BLaER1 (cell line): ENCODE measurements around the gene MARCHF3.
A peak's percentile ranks its signal among the peaks of the same experiment; 100 is the strongest.
"Not testable (repeated sequence)": the region's sequence is repeated elsewhere in the genome, so short reads cannot be mapped to it uniquely, and the experiment has no call there.

Source experiments
- H3K27ac ChIP-seq: shearing (Covaris generic); formaldehyde crosslinking; 2 replicates; pipeline ENCODE4 v1.8.1; 2022
- H3K27me3 ChIP-seq: shearing (Covaris generic); formaldehyde crosslinking; 2 replicates; pipeline ENCODE4 v1.8.1; 2022
- H3K36me3 ChIP-seq: shearing (Covaris generic); formaldehyde crosslinking; 2 replicates; pipeline ENCODE4 v1.8.1; 2022
- H3K4me1 ChIP-seq: shearing (Covaris generic); formaldehyde crosslinking; 2 replicates; pipeline ENCODE4 v1.8.1; 2022
- H3K4me2 ChIP-seq: shearing (Covaris generic); formaldehyde crosslinking; 2 replicates; pipeline ENCODE4 v1.8.1; 2022
- H3K4me3 ChIP-seq: shearing (Covaris generic); formaldehyde crosslinking; 2 replicates; pipeline ENCODE4 v1.8.1; 2022
- H3K9ac ChIP-seq: shearing (Covaris generic); formaldehyde crosslinking; 2 replicates; pipeline ENCODE4 v1.8.1; 2022
- H3K9me3 ChIP-seq: shearing (Covaris generic); formaldehyde crosslinking; 2 replicates; pipeline ENCODE4 v1.8.1; 2022
- H4K20me1 ChIP-seq: shearing (Covaris generic); formaldehyde crosslinking; 2 replicates; pipeline ENCODE4 v1.8.1; 2022
- Cebpa-rat ChIP-seq: shearing (Covaris generic); IDR thresholded peaks from 2 replicates; pipeline ENCODE4 v1.8.1; 2022

Gene MARCHF3

DNA sequence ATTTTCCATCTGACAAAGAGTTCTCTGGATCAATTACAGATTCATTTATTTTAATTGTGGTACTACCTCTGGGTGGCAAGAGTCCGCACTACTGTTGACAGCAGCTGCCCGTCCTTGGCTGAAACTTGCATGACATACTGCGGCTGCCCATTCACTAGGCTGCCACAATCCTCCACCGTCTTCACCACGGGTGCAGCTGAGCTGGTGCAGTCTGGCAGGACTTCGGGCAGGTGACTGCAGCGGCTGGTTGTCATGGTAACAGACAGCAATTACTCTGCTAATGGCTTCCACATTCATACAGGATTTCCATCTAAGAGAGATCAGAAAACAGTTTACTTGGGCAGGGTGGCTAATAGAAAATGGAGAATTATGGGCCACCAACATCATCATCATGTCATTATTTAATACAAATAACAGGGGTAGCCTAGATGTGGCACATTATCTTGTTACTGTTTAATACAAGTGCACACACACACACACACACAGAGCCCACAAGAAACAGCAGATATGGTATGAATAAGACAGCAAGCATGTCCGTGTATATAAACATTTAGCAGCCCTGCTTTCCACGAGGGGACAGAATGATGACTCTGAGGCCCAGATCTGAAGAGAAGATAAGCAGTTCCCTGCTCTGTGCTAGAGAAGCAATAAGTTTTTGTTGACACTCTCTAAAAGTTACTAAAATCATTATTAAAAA, 112.3 kb downstream of the MARCHF3 start:
- Histone ChIP-seq H3K4me3 (no peak overlapping the region), H3K9ac (no peak overlapping the region), H3K9me3 (peaks cover 3% of the 10 kb centered on the region; the same call in 1 of the 2 replicates), H3K4me2 (no peak overlapping the region), H3K36me3 (peaks cover 55% of the 10 kb centered on the region), H3K27me3 (no peaks in the 10 kb centered on the region), H3K27ac (no peak overlapping the region), H4K20me1 (peaks cover 51% of the 10 kb centered on the region), H3K4me1 (peaks cover 21% of the 10 kb centered on the region)
- no peak for TF ChIP-seq Cebpa-rat

DNA sequence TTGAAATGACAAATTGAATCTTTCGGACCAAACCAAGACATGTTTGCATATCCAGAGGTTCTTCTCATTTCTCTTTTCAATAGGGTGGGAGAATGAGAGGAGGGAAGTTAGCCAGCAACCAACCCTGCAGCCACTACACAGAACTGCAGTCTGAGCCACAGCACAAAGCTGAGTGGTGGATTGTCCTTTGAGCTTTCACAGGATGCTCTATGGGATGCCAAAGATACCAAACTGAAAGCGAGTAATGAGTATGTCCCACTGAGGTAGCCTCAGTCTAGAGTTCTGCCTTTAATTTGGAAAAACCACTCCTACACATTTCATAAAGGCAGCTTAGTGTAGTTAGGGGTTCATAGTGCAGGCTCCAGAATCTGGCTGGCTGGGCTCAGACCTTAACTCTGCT, 114.9 kb downstream of the MARCHF3 start:
- peaks cover 19% of the 10 kb centered on the region for H3K9me3 ChIP-seq
- no peak overlapping the region for H3K27ac ChIP-seq
- H4K20me1 ChIP-seq: peaks cover 34% of the 10 kb centered on the region
- H3K4me1 ChIP-seq: peaks cover 23% of the 10 kb centered on the region
- H3K4me2 ChIP-seq: no peak overlapping the region
- no peak for TF ChIP-seq Cebpa-rat
- no peak overlapping the region for H3K9ac ChIP-seq
- H3K27me3 ChIP-seq: no peaks in the 10 kb centered on the region
- H3K4me3 ChIP-seq: no peak overlapping the region
- peaks cover 73% of the 10 kb centered on the region for H3K36me3 ChIP-seq

DNA sequence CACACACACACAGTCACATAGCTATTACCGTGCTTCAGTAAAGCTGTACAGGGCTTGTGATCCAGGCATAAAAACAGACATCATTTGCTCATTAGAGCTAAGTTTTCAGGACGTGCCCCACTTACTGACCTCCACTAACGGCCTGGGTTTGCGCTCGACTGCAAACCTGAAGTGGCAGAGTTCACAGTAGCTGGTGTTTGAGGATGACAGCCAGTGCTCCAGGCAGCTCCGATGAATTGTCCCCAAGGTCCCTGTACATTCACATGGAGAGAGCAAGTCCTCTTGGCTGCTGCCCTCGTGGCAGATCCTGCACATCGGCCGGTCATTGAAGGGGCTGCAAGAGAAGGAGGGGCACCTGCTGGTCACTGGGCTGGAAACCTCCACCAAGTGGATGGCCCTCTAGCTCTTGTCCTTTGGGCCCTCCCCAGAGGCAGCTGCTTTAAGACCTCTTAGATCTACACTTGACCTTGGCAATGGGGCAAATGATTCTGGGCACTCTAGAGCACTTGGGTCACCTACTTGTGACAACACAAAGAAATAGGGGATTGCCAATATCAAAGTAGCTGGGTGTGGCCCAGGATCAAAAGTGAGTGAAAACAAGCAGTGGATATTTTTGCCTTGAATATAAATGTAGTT, 115.4 kb downstream of the MARCHF3 start:
- no peak for TF ChIP-seq Cebpa-rat
- H3K9me3 ChIP-seq: peaks cover 25% of the 10 kb centered on the region
- H3K4me1 ChIP-seq: peaks cover 23% of the 10 kb centered on the region
- H3K4me3 ChIP-seq: no peak overlapping the region
- H3K27ac ChIP-seq: no peak overlapping the region
- H3K36me3 ChIP-seq: peaks cover 79% of the 10 kb centered on the region
- H3K27me3 ChIP-seq: no peaks in the 10 kb centered on the region
- peaks cover 28% of the 10 kb centered on the region for H4K20me1 ChIP-seq
- H3K9ac ChIP-seq: no peak overlapping the region
- H3K4me2 ChIP-seq: no peak overlapping the region

DNA sequence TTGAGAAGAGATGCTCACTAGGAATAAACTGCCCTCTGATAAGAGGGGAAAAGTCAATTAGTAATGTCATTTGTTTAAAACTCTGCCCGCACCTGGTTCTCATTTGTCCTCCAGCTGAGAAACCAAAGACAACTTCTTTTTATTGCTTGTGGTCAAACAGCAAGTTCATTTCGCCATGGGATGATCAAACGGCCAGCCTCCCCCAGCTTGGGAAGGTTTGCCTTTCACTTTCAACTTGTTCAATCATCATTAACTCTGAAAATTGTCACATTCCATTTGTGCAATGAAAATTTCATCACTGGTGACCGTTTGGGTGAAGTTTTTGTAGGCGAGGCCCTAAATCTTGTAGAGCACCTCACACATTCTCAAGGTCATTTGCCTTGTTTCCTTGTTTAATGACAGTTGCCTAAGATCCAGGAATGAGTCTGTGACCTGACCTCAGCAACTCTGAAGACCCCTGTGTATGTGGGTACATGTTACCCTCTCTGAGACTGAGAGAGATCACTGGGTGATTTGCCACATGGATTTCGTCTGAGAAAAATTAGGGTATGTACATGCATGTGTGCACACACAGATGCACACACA, 117.7 kb downstream of the MARCHF3 start:
- Histone ChIP-seq H4K20me1 (peaks cover 7% of the 10 kb centered on the region; the same call in 1 of the 2 replicates), H3K9ac (no peak overlapping the region), H3K4me1 (peaks cover 23% of the 10 kb centered on the region), H3K9me3 (peaks cover 44% of the 10 kb centered on the region), H3K36me3 (peaks cover 79% of the 10 kb centered on the region), H3K4me3 (peak overlapping the region; percentile 34; the same call in 1 of the 2 replicates), H3K27me3 (no peaks in the 10 kb centered on the region), H3K27ac (0 out of 2 replicates have a peak overlapping the region, but pooled peaks have one; percentile 15), H3K4me2 (peak overlapping the region; percentile 74)
- no peak for TF ChIP-seq Cebpa-rat

DNA sequence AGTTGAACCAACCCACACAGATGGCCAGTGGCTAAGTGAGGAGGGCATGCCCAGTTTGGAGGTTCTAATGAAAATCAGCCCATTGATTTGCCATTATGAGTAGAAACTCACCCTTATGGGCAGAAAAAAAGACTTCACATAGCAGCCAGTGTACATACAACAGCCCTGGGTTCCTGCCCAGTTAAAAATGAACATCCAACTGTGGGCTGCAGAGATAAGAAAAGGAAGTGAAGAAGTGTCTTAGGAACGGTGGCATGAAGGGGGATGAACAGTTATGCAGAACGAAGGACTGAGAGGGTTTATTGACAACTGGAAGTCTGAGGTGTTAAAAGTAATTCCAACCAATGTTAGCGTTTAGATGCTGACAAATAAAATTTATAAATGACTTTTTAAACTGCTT, 118.4 kb downstream of the MARCHF3 start:
- 0 out of 2 replicates have a peak overlapping the region, but pooled peaks have one; percentile 8 for H3K27ac ChIP-seq
- peak overlapping the region; percentile 74 for H3K4me2 ChIP-seq
- peaks cover under 1% of the 10 kb centered on the region; the same call in 1 of the 2 replicates for H4K20me1 ChIP-seq
- H3K36me3 ChIP-seq: peaks cover 72% of the 10 kb centered on the region
- no peak overlapping the region for H3K9ac ChIP-seq
- peaks cover 44% of the 10 kb centered on the region for H3K9me3 ChIP-seq
- peaks cover 23% of the 10 kb centered on the region for H3K4me1 ChIP-seq
- TF ChIP-seq Cebpa-rat: no peak
- no peak overlapping the region for H3K4me3 ChIP-seq
- H3K27me3 ChIP-seq: no peaks in the 10 kb centered on the region

DNA sequence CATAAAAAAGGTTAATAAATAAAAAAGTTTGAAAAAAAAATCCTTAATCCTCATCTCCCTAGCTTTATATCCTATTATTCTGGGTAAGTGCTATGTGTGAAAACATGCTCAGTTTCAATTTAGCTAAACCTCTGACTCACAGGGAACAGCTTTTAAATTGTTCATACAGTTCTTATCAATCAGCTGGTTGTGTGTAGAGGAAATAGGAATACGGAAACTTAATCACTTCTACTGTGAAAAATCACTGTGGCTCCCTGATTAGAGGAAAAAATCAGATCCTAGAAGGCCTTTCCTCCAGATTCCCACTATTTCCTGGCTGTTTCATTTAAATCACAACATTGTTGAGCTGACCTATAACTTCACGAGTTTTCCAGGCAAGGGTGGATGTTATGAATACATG, 120.5 kb downstream of the MARCHF3 start:
- Histone ChIP-seq H3K4me3 (no peak overlapping the region), H3K9ac (no peak overlapping the region), H3K4me1 (peaks cover 23% of the 10 kb centered on the region), H3K27me3 (no peaks in the 10 kb centered on the region), H3K36me3 (peaks cover 50% of the 10 kb centered on the region), H3K4me2 (no peak overlapping the region), H3K27ac (no peak overlapping the region), H3K9me3 (peaks cover 42% of the 10 kb centered on the region), H4K20me1 (no peaks in the 10 kb centered on the region)
- no peak for TF ChIP-seq Cebpa-rat

DNA sequence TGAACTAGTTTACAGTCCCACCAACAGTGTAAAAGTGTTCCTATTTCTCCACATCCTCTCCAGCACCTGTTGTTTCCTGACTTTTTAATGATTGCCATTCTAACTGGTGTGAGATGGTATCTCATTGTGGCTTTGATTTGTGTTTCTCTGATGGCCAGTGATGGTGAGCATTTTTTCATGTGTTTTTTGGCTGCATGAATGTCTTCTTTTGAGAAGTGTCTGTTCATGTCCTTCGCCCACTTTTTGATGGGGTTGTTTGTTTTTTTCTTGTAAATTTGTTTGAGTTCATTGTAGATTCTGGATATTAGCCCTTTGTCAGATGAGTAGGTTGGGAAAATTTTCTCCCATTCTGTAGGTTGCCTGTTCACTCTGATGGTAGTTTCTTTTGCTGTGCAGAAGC, 126.0 kb downstream of the MARCHF3 start:
- not testable (repeated sequence) for H3K27ac ChIP-seq, H3K4me2 ChIP-seq, H3K4me3 ChIP-seq, H4K20me1 ChIP-seq, H3K27me3 ChIP-seq, H3K9ac ChIP-seq, H3K4me1 ChIP-seq
- Histone ChIP-seq H3K36me3 (peaks cover 52% of the 10 kb centered on the region), H3K9me3 (peaks cover 14% of the 10 kb centered on the region)

DNA sequence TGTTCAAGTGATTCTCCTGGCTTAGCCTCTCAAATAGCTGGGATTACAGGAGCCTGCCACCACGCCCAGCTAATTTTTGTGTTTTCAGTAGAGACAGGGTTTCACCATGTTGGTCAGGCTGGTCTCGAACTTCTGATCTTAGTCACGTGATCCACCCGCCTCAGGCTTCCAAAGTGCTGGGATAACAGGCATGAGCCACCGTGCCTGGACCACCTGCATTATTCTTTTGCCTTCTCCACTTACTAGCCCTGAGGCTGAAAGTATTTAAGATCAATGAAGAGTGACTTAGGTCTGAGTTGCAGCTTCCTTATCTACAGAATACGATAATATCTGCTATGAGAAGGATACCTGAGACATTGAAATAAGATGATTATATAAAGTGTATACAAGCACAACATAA, 129.6 kb downstream of the MARCHF3 start:
- H3K36me3 ChIP-seq: peaks cover 78% of the 10 kb centered on the region
- no peak overlapping the region for H3K4me2 ChIP-seq
- no peak overlapping the region for H3K4me3 ChIP-seq
- H3K27ac ChIP-seq: no peak overlapping the region
- H3K9me3 ChIP-seq: peaks cover 28% of the 10 kb centered on the region
- no peaks in the 10 kb centered on the region for H3K4me1 ChIP-seq
- H4K20me1 ChIP-seq: no peaks in the 10 kb centered on the region
- no peaks in the 10 kb centered on the region for H3K27me3 ChIP-seq
- no peak for TF ChIP-seq Cebpa-rat
- H3K9ac ChIP-seq: no peak overlapping the region

DNA sequence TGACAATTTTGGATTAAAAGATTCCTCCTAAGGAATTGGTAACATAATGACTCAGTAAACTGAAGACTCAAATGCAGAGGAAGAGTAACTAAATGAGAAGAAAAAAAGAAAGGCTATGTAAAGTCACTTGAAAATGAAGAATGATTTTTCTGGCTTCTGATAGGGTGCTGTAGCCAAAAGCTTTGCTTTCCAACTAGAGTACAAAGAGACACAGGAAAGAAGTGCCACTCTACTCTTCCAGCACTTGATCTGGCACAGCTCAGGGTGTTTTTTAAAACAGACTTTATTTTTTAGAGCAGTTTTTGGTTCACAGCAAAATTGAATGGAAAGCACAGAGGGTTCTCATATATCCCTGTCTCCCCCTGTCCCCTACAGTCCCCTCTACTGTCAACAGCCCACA, 130.9 kb downstream of the MARCHF3 start:
- H3K9ac ChIP-seq: no peak overlapping the region
- no peaks in the 10 kb centered on the region for H4K20me1 ChIP-seq
- TF ChIP-seq Cebpa-rat: no peak
- no peak overlapping the region for H3K4me2 ChIP-seq
- H3K4me1 ChIP-seq: no peaks in the 10 kb centered on the region
- no peaks in the 10 kb centered on the region for H3K27me3 ChIP-seq
- H3K36me3 ChIP-seq: peaks cover 80% of the 10 kb centered on the region
- no peak overlapping the region for H3K4me3 ChIP-seq
- peaks cover 38% of the 10 kb centered on the region for H3K9me3 ChIP-seq
- H3K27ac ChIP-seq: no peak overlapping the region
